Muscle of arm (tissue), 12 donors: ENCODE results near the gene RASSF10. TPM values are rescaled to one million over a fixed set of nuclear protein-coding genes. Genes with fewer than 3 reads are reported as not detected.

Source experiments
- DNase-seq: peaks from one replicate; pipeline ENCODE4 v3.0.0-alpha.2; 2013
- polyA plus RNA-seq, 12 donors: library from polyadenylated mRNA; unstranded; fragments of 120-200 nt; gene quantifications; one replicate each; pipeline ENCODE4 v1.2.1, GENCODE V29; 2013; ENCODE audit not compliant: insufficient read length in 12 of 12

RASSF10 gene
- polyA plus RNA-seq, 12 donors, result 0.11 to 4.6 (median 0.50) TPM; not detected in 1

- DNase-seq, result no peak
These were observed 17.7 kb upstream of the RASSF10 start for GRCh38 chr11:12991426-12991825.

- no peak for DNase-seq
These were observed 15.5 kb upstream of the RASSF10 start for GRCh38 chr11:12993626-12994025.

GRCh38 chr11:12994476-12994875, 14.6 kb upstream of the RASSF10 start:
- DNase-seq, result no peak

GRCh38 chr11:12995188-12995587, 13.9 kb upstream of the RASSF10 start:
- DNase-seq, result peak; percentile 11

- no peak for DNase-seq
These were observed 13.3 kb upstream of the RASSF10 start for GRCh38 chr11:12995823-12996222.

GRCh38 chr11:12997168-12997567, 11.9 kb upstream of the RASSF10 start:
- no peak for DNase-seq

GRCh38 chr11:12998336-12998735, 10.8 kb upstream of the RASSF10 start:
- no peak for DNase-seq

GRCh38 chr11:12999597-12999996, 9.5 kb upstream of the RASSF10 start:
- no peak for DNase-seq

GRCh38 chr11:13000116-13000515, 9.0 kb upstream of the RASSF10 start:
- DNase-seq, result no peak

GRCh38 chr11:13000721-13001120, 8.4 kb upstream of the RASSF10 start:
- DNase-seq, result no peak

- no peak for DNase-seq
These were observed 5.2 kb upstream of the RASSF10 start for GRCh38 chr11:13003736-13004493.

GRCh38 chr11:13007182-13008060, 1.7 kb upstream of the RASSF10 start:
- no peak for DNase-seq

GRCh38 chr11:13008061-13008435, 1.1 kb upstream of the RASSF10 start:
- no peak for DNase-seq

- no peak for DNase-seq
These were observed 382 bp downstream of the RASSF10 start for GRCh38 chr11:13009476-13009920.

- DNase-seq, result peak; percentile 11
These were observed 1.0 kb downstream of the RASSF10 start for GRCh38 chr11:13009921-13010748.

- peak; percentile 18 for DNase-seq
These were observed 1.8 kb downstream of the RASSF10 start for GRCh38 chr11:13010749-13011465.

- DNase-seq, result no peak
These were observed 2.4 kb downstream of the RASSF10 start for GRCh38 chr11:13011466-13012055.

- DNase-seq, result no peak
These were observed 3.0 kb downstream of the RASSF10 start for GRCh38 chr11:13012056-13012661.

- no peak for DNase-seq
These were observed 4.0 kb downstream of the RASSF10 start for GRCh38 chr11:13013054-13013488.

GRCh38 chr11:13015753-13016152, 6.6 kb downstream of the RASSF10 start:
- no peak for DNase-seq
